ENCODE measurements around the gene TTC13.

- TF ChIP-seq MLX (CRISPR knock-in tag; IDR thresholded peaks at IDR 0.05) (no peak), KAT2B (IDR thresholded peaks at IDR 0.05; ENCODE audit: borderline replicate concordance, low read depth, low read length) (no peak)
These were observed 35.5 kb downstream of the TTC13 start for GRCh38 chr1:230943048-230943593.
